K562 (cell line): Measurements from ENCODE around the gene TFCP2L1. TPM values are rescaled to one million over a fixed set of nuclear protein-coding genes. Genes with fewer than 3 reads are reported as not detected.

Source experiments
- ATAC-seq: fragments of 200-7000 bp; cut with Tn5 transposase; 3 replicates; pipeline ENCODE4 v1.9.1; 2020; ENCODE audit warnings: moderate library complexity
- BruUV-seq: library from RNA; stranded (reverse); fragments of 400-500 nt; replicated peaks from 2 replicates; lab custom pipeline; 2021; lab: Mats Ljungman, UMichigan
- CTCF ChIA-PET: fragments of 300-600 bp; formaldehyde crosslinking; extraction: SDS; loops from one replicate; lab custom pipeline; 2021; ENCODE audit warnings: low intra/inter-chr PET ratio; lab: Yijun Ruan, JAX
- POLR2A ChIA-PET: fragments of 300-600, 350-650 bp; sonication (Branson Sonifier 250); formaldehyde crosslinking; extraction: SDS; loops from one replicate; lab custom pipeline; 2021; ENCODE audit warnings: antibody characterized with exemption, inconsistent platforms; lab: Yijun Ruan, JAX
- DNase-seq, 4 experiments: peaks; one replicate each; pipeline versions ENCODE4 v3.0.0 to v3.0.0-alpha.2; 2011 to 2018; ENCODE audit warnings: low spot score in 3 of 4, mixed read lengths in 3 of 4; ENCODE audit errors: extremely low read depth in 1 of 4
- FAIRE-seq: peaks from 2 replicates; lab custom pipeline; 2011; peaks lifted over from hg19 to GRCh38; lab: Jason Lieb, UNC
- H2AFZ ChIP-seq: 2 replicates; pipeline ENCODE4 v1.6.0; 2011; ENCODE audit warnings: low read depth, low read length, control low read depth, inconsistent platforms
- H3K27ac ChIP-seq: fragments of 200-600 bp; 3 replicates; pipeline ENCODE4 v1.8.0; 2011; ENCODE audit warnings: low read depth, mild to moderate bottlenecking, control low read depth, inconsistent platforms, low read length, moderate library complexity, mixed read lengths; ENCODE audit errors: extremely low read depth
- H3K27me3 ChIP-seq, 2 experiments: fragments of 300-600 bp in 1 of 2; 2 replicates in 1 of 2; 3 replicates in 1 of 2; pipeline versions ENCODE4 v1.6.0 to v1.8.0; 2011; ENCODE audit warnings: inconsistent platforms in 2 of 2, low read length in 2 of 2, mild to moderate bottlenecking in 1 of 2, mixed read lengths in 1 of 2, moderate library complexity in 1 of 2; ENCODE audit not compliant: control insufficient read depth in 2 of 2, insufficient read depth in 2 of 2
- H3K36me3 ChIP-seq: fragments of 300-600 bp; 3 replicates; pipeline ENCODE4 v1.8.0; 2011; ENCODE audit warnings: mild to moderate bottlenecking, low read length, inconsistent platforms; ENCODE audit not compliant: control insufficient read depth, insufficient read depth
- H3K4me1 ChIP-seq, 2 experiments: fragments of 200-600 bp in 1 of 2; replicated peaks in 1 of 2; 2 replicates in 1 of 2; 3 replicates in 1 of 2; pipeline versions ENCODE4 v1.5.1 to v1.8.0; 2011; ENCODE audit warnings: inconsistent platforms in 2 of 2, low read length in 2 of 2, mild to moderate bottlenecking in 1 of 2, mixed read lengths in 1 of 2, moderate library complexity in 1 of 2; ENCODE audit not compliant: control insufficient read depth in 2 of 2, insufficient read depth in 2 of 2
- H3K4me2 ChIP-seq: 2 replicates; pipeline ENCODE4 v1.6.1; 2011; ENCODE audit warnings: low read length, control low read depth, inconsistent platforms, mixed read lengths; ENCODE audit not compliant: insufficient read depth
- H3K4me3 ChIP-seq: fragments of 200-600 bp; sonication (generic), shearing (Covaris generic); 2 replicates; pipeline ENCODE4 v1.5.1; 2016; ENCODE audit warnings: control low read depth, inconsistent platforms
- H3K79me2 ChIP-seq: fragments of 200-600 bp; 3 replicates; pipeline ENCODE4 v1.8.0; 2011; ENCODE audit warnings: low read length, inconsistent platforms; ENCODE audit not compliant: control insufficient read depth, insufficient read depth
- H3K9ac ChIP-seq, 2 experiments: 2 replicates each; pipeline versions ENCODE4 v1.6.0 to v1.6.1; 2011; ENCODE audit warnings: low read depth in 2 of 2, low read length in 2 of 2, control low read depth in 1 of 2, inconsistent platforms in 1 of 2, mild to moderate bottlenecking in 1 of 2, mixed read lengths in 1 of 2; ENCODE audit not compliant: insufficient read depth in 1 of 2
- H3K9me1 ChIP-seq: one replicate; pipeline ENCODE4 v1.6.0; 2011; ENCODE audit warnings: inconsistent platforms, mild to moderate bottlenecking, low read length, moderate library complexity; ENCODE audit not compliant: control insufficient read depth, insufficient read depth
- H3K9me3 ChIP-seq: replicated peaks from 2 replicates; pipeline ENCODE4 v1.5.1; 2011; ENCODE audit warnings: low read depth, low read length, inconsistent platforms; ENCODE audit not compliant: control insufficient read depth, insufficient read depth
- H4K20me1 ChIP-seq: replicated peaks from 2 replicates; pipeline ENCODE4 v1.6.1; 2011; ENCODE audit warnings: low read length, inconsistent platforms, mixed read lengths; ENCODE audit not compliant: control insufficient read depth, insufficient read depth
- CBFA2T3 ChIP-seq: fragments of 450-650 bp; IDR thresholded peaks from 2 replicates; pipeline ENCODE4 v1.6.1; 2017
- ELF4 ChIP-seq: fragments of 450-650 bp; formaldehyde crosslinking; IDR thresholded peaks from 2 replicates; pipeline ENCODE4 v1.4.0; 2022; ENCODE audit warnings: missing genetic modification characterization
- FOXA1 ChIP-seq: fragments of 450-650 bp; IDR thresholded peaks from 2 replicates; pipeline ENCODE4 v1.6.1; 2016; ENCODE audit warnings: mild to moderate bottlenecking, borderline replicate concordance
- GATAD2A ChIP-seq: fragments of 450-650 bp; IDR thresholded peaks from 2 replicates; pipeline ENCODE4 v1.6.1; 2017
- HEY1 ChIP-seq: fragments of 250-450 bp; sonication (Bioruptor Pico); IDR thresholded peaks from 2 replicates; pipeline ENCODE4 v1.5.0; 2020; ENCODE audit warnings: mild to moderate bottlenecking, moderate library complexity, borderline replicate concordance
- KDM2B ChIP-seq: fragments of 250-450 bp; sonication (Bioruptor Pico); IDR thresholded peaks from 2 replicates; pipeline ENCODE4 v1.8.0; 2021; ENCODE audit warnings: mild to moderate bottlenecking, moderate library complexity
- MTF1 ChIP-seq: fragments of 250-450 bp; sonication (Bioruptor Pico); IDR thresholded peaks from 2 replicates; pipeline ENCODE4 v1.9.0; 2021; ENCODE audit warnings: moderate library complexity, mild to moderate bottlenecking, inconsistent platforms, borderline replicate concordance
- NFATC3 ChIP-seq: fragments of 450-650 bp; IDR thresholded peaks from 2 replicates; pipeline ENCODE4 v1.6.1; 2017; ENCODE audit warnings: mild to moderate bottlenecking
- NFRKB ChIP-seq: fragments of 450-650 bp; IDR thresholded peaks from 2 replicates; pipeline ENCODE4 v1.6.1; 2016; ENCODE audit warnings: low read depth
- OTX1 ChIP-seq: fragments of 450-650 bp; formaldehyde crosslinking; IDR thresholded peaks from 2 replicates; pipeline ENCODE4 v1.4.0; 2022; ENCODE audit warnings: mild to moderate bottlenecking
- PHF8 ChIP-seq: fragments of 200-600 bp; sonication (generic); IDR thresholded peaks from 2 replicates; pipeline ENCODE4 v1.6.1; 2012; ENCODE audit warnings: mixed run types, mild to moderate bottlenecking, inconsistent platforms, low read length, moderate library complexity, borderline replicate concordance
- POLR2B ChIP-seq: fragments of 450-650 bp; IDR thresholded peaks from 2 replicates; pipeline ENCODE4 v1.6.1; 2018; ENCODE audit warnings: low read depth; ENCODE audit not compliant: partially characterized antibody
- PTTG1 ChIP-seq: fragments of 450-650 bp; IDR thresholded peaks from 2 replicates; pipeline ENCODE4 v1.6.1; 2016; ENCODE audit warnings: low read depth, mild to moderate bottlenecking, missing genetic modification characterization, missing compliant biosample characterization
- SLC30A9 ChIP-seq: fragments of 250-450 bp; sonication (Bioruptor Pico); IDR thresholded peaks from 2 replicates; pipeline ENCODE4 v1.8.0; 2022; ENCODE audit warnings: mild to moderate bottlenecking, moderate library complexity
- TEAD4 ChIP-seq, 2 experiments: sonication (generic) in 1 of 2; formaldehyde crosslinking in 1 of 2; IDR thresholded peaks; 2 replicates each; pipeline versions ENCODE4 v1.6.1 to v1.8.0; 2012 to 2022; ENCODE audit warnings: borderline replicate concordance in 1 of 2, inconsistent platforms in 1 of 2, low read length in 1 of 2, mild to moderate bottlenecking in 1 of 2, missing genetic modification reagents in 1 of 2
- ZFP30 ChIP-seq: fragments of 250-450 bp; sonication (Bioruptor Pico); IDR thresholded peaks from 2 replicates; pipeline ENCODE4 v1.8.0; 2022; ENCODE audit warnings: moderate library complexity, mild to moderate bottlenecking, inconsistent platforms, borderline replicate concordance
- ZNF197 ChIP-seq: fragments of 200-800 bp; sonication (Bioruptor generic); IDR thresholded peaks from 2 replicates; pipeline ENCODE4 v1.6.1; 2016; ENCODE audit warnings: low read depth, missing genetic modification characterization, missing compliant biosample characterization
- WGBS: fragments of 100-300 bp; shearing (Covaris generic); methylation state at CpG from one replicate; pipeline ENCODE4 v1.1.6; 2016; ENCODE audit warnings: low coverage, mixed read lengths; ENCODE audit not compliant: insufficient coverage; ENCODE audit errors: missing lambda C conversion rate; 5-methylcytosine and 5-hydroxymethylcytosine counted together
- in situ Hi-C: fragments of 300-500 bp; cut with MboI; formaldehyde crosslinking; loops from 4 replicates; pipeline ENCODE4 v1.15.0; 2018; ENCODE audit warnings: inconsistent platforms, mixed read lengths
- intact Hi-C: fragments of 100-400 bp; cut with micrococcal nuclease; formaldehyde crosslinking; loops from 2 replicates; pipeline ENCODE4 v1.14.2; 2022
- polyA plus RNA-seq, 8 experiments: library from polyadenylated mRNA; depleted of rRNA in 4 of 8; stranded (reverse) in 5 of 8; unstranded in 3 of 8; fragments of >200 nt; fragmentation: Nextera tagmentation in 2 of 8; fragmentation: Illumina TruSeq in 1 of 8; extraction: Ambion mirVana in 2 of 8; extraction: Trizol in 1 of 8; gene quantifications; 2 replicates each; pipeline versions ENCODE4 v1.2.1 to v1.2.3, GENCODE V29; 2011 to 2014; ENCODE audit warnings: inconsistent platforms in 1 of 8, missing spikeins in 1 of 8
- total RNA-seq, 7 experiments: library from RNA; depleted of rRNA in 6 of 7; stranded (reverse); fragments of >200 nt in 6 of 7; fragmentation: Illumina TruSeq in 2 of 7; extraction: Trizol in 2 of 7; gene quantifications; 2 replicates each; pipeline versions ENCODE4 v1.2.1 to v1.2.3, GENCODE V29; 2011 to 2021; ENCODE audit warnings: low replicate concordance in 1 of 7
- TF ChIP-seq, protein P1 (sequence below): sonication (generic); formaldehyde crosslinking; IDR thresholded peaks from 2 replicates; pipeline ENCODE4 v1.5.0; 2020; ENCODE audit warnings: missing genetic modification reagents
- TF ChIP-seq, protein P2 (sequence below): fragments of 250-450 bp; sonication (Bioruptor Pico); IDR thresholded peaks from 2 replicates; pipeline ENCODE4 v1.4.0; 2020; ENCODE audit warnings: borderline replicate concordance

The TFCP2L1 gene
- total and polyA plus RNA-seq, 9 of the 15 experiments (the other 6 are each of a cell fraction or from before 2014, with no cell fraction given) = 0.08 to 1.00 (median 0.42) TPM

DNA sequence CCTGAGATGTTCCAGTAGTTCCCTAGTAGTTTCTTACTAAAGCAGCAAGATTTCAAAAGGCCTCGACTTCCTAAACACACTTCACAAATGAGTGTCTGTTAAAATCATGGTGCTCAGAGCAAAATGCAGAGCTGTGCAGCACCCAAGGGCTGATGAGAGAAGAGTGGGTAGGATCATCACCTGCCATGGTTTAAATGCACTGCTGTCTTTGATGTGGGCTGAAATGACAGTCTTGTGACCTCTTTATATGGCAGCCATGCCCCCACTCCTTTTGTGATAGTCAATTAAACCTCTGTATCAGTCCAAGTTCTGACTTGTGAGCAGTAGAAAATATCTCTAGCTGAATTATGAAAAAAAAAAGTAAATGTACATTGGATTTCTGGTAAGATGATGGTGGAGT lies 107.1 kb downstream of the TFCP2L1 start (continued):
- TF ChIP-seq ZFP30 (CRISPR knock-in tag) (no peak), POLR2B (no peak), HEY1 (no peak), FOXA1 (no peak)

DNA sequence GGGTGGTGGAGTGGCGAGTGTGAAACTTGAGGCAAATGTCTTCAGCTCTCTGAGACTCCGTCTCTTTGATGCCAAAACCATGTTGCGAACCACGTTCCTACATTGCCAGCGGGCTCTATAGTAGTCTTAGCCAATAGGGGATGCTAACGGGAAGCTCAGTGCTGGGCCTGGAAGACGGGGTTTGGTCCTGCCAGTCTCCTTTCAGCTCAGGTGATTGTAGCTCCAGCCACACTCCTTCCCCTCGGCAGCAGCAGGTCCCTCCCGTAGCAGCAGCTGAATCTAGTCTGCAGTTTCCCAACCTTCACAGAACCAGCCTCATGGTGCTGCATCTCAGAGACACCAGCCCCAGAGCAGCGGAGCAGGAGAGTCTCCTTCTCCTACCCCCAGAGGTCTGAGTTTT lies 109.7 kb downstream of the TFCP2L1 start:
- Histone ChIP-seq H3K9me1 (no peaks in the 10 kb centered on the region), H3K4me1 (no peaks in the 10 kb centered on the region; a peak in 1 of 5 replicates), H2AFZ (no peak overlapping the region), H3K9ac (no peak overlapping the region)
- CTCF ChIA-PET = no interaction called here
- TF ChIP-seq OTX1 (CRISPR knock-in tag) (no peak), NFATC3 (no peak), PHF8 (no peak), TEAD4 (IDR thresholded peaks at IDR 0.05; ENCODE audit: low read length) (no peak), TEAD4 (CRISPR knock-in tag; IDR thresholded peaks at IDR 0.05; ENCODE audit: borderline replicate concordance) (no peak), NFRKB (no peak), KDM2B (CRISPR knock-in tag) (no peak), CBFA2T3 (no peak), ZNF197 (no peak), PTTG1 (tag) (no peak), SLC30A9 (CRISPR knock-in tag) (no peak), MTF1 (CRISPR knock-in tag) (no peak), GATAD2A (no peak), ELF4 (CRISPR knock-in tag) (no peak)
- TF ChIP-seq, protein P1, sequence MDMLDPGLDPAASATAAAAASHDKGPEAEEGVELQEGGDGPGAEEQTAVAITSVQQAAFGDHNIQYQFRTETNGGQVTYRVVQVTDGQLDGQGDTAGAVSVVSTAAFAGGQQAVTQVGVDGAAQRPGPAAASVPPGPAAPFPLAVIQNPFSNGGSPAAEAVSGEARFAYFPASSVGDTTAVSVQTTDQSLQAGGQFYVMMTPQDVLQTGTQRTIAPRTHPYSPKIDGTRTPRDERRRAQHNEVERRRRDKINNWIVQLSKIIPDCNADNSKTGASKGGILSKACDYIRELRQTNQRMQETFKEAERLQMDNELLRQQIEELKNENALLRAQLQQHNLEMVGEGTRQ = no peak
- TF ChIP-seq, protein P2, sequence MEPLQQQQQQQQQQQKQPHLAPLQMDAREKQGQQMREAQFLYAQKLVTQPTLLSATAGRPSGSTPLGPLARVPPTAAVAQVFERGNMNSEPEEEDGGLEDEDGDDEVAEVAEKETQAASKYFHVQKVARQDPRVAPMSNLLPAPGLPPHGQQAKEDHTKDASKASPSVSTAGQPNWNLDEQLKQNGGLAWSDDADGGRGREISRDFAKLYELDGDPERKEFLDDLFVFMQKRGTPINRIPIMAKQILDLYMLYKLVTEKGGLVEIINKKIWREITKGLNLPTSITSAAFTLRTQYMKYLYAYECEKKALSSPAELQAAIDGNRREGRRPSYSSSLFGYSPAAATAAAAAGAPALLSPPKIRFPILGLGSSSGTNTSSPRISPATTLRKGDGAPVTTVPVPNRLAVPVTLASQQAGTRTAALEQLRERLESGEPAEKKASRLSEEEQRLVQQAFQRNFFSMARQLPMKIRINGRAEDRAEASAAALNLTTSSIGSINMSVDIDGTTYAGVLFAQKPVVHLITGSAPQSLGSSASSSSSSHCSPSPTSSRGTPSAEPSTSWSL (CRISPR knock-in tag) = no peak
- TF ChIP-seq, all 486 proteins: peak for 0
- Histone ChIP-seq H3K79me2 (no peaks in the 10 kb centered on the region), H3K27me3 (peaks cover 27 to 58% of the 10 kb centered on the region in 2 experiments), H3K4me3 (no peak overlapping the region), H3K9me3 (no peaks in the 10 kb centered on the region), H3K27ac (no peak overlapping the region), H4K20me1 (no peaks in the 10 kb centered on the region; the same call in 1 of the 2 replicates), H3K4me2 (no peak overlapping the region), H3K36me3 (no peaks in the 10 kb centered on the region)
- intact Hi-C loops = no loop called here
- no peak for DNase-seq
- POLR2A ChIA-PET = interaction anchor here (0.7 to 1.0 kb wide), 2 partner anchors 16 to 100 kb away, joined by 3 read pairs; no protein-coding TSS in a partner anchor
- no peak; the same call in 2 of the 3 replicates for ATAC-seq
- 10% methylated on average over 10 of the region's 10 CpGs for WGBS
- FAIRE-seq = no peak
- in situ Hi-C loops = no loop called here
- BruUV-seq = no TSS peak
